ENCODE results near the gene RUSC2. TPM values are rescaled to one million over a fixed set of nuclear protein-coding genes. Genes with fewer than 3 reads are reported as not detected.

RUSC2 gene
- total RNA-seq, 2 experiments from 2014 or later, result 1.3 to 1.7 TPM

- H3K4me1 Mint-ChIP-seq (ENCODE audit: low read depth), result peaks cover 19% of the 10 kb centered on the region
- peaks cover 2% of the 10 kb centered on the region for H3K36me3 Mint-ChIP-seq (ENCODE audit: low read depth)
- ChIA-PET CTCF (interaction anchor here (0.7 to 1.2 kb wide), 2 partner anchors 53 to 225 kb away, joined by 3 read pairs; no protein-coding TSS in a partner anchor), POLR2A (no interaction called here)
- ATAC-seq (peak; percentile 43), DNase-seq (peak; percentile 7)
- peak overlapping the region; percentile 4 for H3K27ac Mint-ChIP-seq
- H3K4me3 Mint-ChIP-seq, result no peak overlapping the region
- H3K9me3 Mint-ChIP-seq, result peaks cover 13% of the 10 kb centered on the region
- intact Hi-C loops (cut with micrococcal nuclease), result no loop called here
- no peak for TF ChIP-seq CTCF (IDR thresholded peaks at IDR 0.05)
- peaks cover 2% of the 10 kb centered on the region for H3K27me3 Mint-ChIP-seq
Observed at GRCh38 chr9:35500130-35500748, 10.3 kb downstream of the RUSC2 start.

GRCh38 chr9:35501946-35502345 is 12.0 kb downstream of the RUSC2 start:
- Mint-ChIP-seq H3K36me3 (ENCODE audit: low read depth) (peaks cover 2% of the 10 kb centered on the region), H3K4me1 (ENCODE audit: low read depth) (peaks cover 9% of the 10 kb centered on the region), H3K27ac (no peak overlapping the region), H3K27me3 (peaks cover 2% of the 10 kb centered on the region), H3K4me3 (no peak overlapping the region), H3K9me3 (peaks cover 13% of the 10 kb centered on the region)
- no peak for ATAC-seq
- no peak for DNase-seq
- ChIA-PET CTCF (interaction anchor here (1.4 to 1.6 kb wide), 2 partner anchors 13 to 51 kb away, joined by 5 read pairs; partner anchors contain the start of gene RUSC2), POLR2A (no interaction called here)
- TF ChIP-seq CTCF (IDR thresholded peaks at IDR 0.05), result no peak
- intact Hi-C loops (cut with micrococcal nuclease), result no loop called here

- no peaks in the 10 kb centered on the region for H3K36me3 Mint-ChIP-seq (ENCODE audit: low read depth)
- DNase-seq (no peak), ATAC-seq (no peak)
- no peaks in the 10 kb centered on the region for H3K9me3 Mint-ChIP-seq
- H3K27ac Mint-ChIP-seq, result no peak overlapping the region
- intact Hi-C loops (cut with micrococcal nuclease), result no loop called here
- TF ChIP-seq CTCF (IDR thresholded peaks at IDR 0.05), result no peak
- H3K27me3 Mint-ChIP-seq, result peaks cover 6% of the 10 kb centered on the region
- ChIA-PET POLR2A (no interaction called here), CTCF (interaction anchor here (1.0 to 1.9 kb wide), 6 partner anchors 10 to 607 kb away, joined by 3 to 9 read pairs (median 3); no protein-coding TSS in a partner anchor)
- no peaks in the 10 kb centered on the region for H3K4me1 Mint-ChIP-seq (ENCODE audit: low read depth)
- no peak overlapping the region for H3K4me3 Mint-ChIP-seq
Observed at GRCh38 chr9:35506359-35506758, 16.4 kb downstream of the RUSC2 start.

- peaks cover 6% of the 10 kb centered on the region for H3K27me3 Mint-ChIP-seq
- H3K27ac Mint-ChIP-seq, result no peak overlapping the region
- no peak for TF ChIP-seq CTCF (IDR thresholded peaks at IDR 0.05)
- no peak overlapping the region for H3K4me3 Mint-ChIP-seq
- ATAC-seq (no peak), DNase-seq (no peak)
- CTCF ChIA-PET, result interaction anchor here (0.9 to 1.8 kb wide), 4 partner anchors 13 to 45 kb away, joined by 3 to 8 read pairs (median 4); no protein-coding TSS in a partner anchor
- H3K4me1 Mint-ChIP-seq (ENCODE audit: low read depth), result no peaks in the 10 kb centered on the region
- no peaks in the 10 kb centered on the region for H3K36me3 Mint-ChIP-seq (ENCODE audit: low read depth)
- POLR2A ChIA-PET, result interaction anchor here (0.8 kb wide), 1 partner anchor 940 kb away, joined by 3 read pairs; no protein-coding TSS in a partner anchor
- no peaks in the 10 kb centered on the region for H3K9me3 Mint-ChIP-seq
- intact Hi-C loops (cut with micrococcal nuclease), result no loop called here
Observed at GRCh38 chr9:35508069-35508468, 18.2 kb downstream of the RUSC2 start.

- POLR2A ChIA-PET, result no interaction called here
- Mint-ChIP-seq H3K4me1 (ENCODE audit: low read depth) (no peaks in the 10 kb centered on the region), H3K36me3 (ENCODE audit: low read depth) (no peaks in the 10 kb centered on the region), H3K27me3 (peaks cover 4% of the 10 kb centered on the region), H3K9me3 (no peaks in the 10 kb centered on the region), H3K27ac (no peak overlapping the region), H3K4me3 (no peak overlapping the region)
- ATAC-seq, result no peak
- intact Hi-C loops (cut with micrococcal nuclease), result no loop called here
- no peak for TF ChIP-seq CTCF (IDR thresholded peaks at IDR 0.05)
- CTCF ChIA-PET, result interaction anchor here (0.6 to 1.8 kb wide), 5 partner anchors 9 to 110 kb away, joined by 3 to 5 read pairs (median 4); no protein-coding TSS in a partner anchor
- DNase-seq, result no peak
Observed at GRCh38 chr9:35510383-35510753, 20.5 kb downstream of the RUSC2 start.

Measured in activated CD8-positive, alpha-beta T cell treated with anti-CD3 and anti-CD28 coated beads for 36 hours (primary cell).